Measurements from ENCODE around the gene ATP2B3. TPM values are rescaled to one million over a fixed set of nuclear protein-coding genes. Genes with fewer than 3 reads are reported as not detected.

ATP2B3 gene
- total and polyA plus RNA-seq, 10 of the 15 experiments (the other 5 are each of a cell fraction or from before 2014, with no cell fraction given) = 0.01 TPM; not detected in 9

DNA sequence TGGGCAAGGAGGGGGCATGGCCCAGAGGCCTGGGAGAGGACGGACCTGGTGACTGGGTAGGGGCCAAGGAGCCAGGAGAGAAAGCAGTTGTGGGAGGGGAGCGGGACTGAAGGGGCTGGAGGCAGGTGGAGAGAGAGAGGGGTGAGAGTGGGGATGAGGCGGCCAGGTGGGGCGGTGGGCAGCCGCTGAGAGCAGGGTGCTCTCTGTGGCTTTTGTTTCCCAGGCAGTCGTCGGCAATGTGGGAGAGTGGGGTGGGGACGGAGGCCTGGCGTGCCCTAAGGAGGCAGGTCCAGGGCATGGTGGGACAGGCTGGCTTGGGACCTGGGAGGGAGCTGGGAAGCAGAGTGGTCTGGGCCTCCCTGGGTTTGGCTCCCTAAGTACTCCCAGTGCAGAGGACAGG, 3.2 kb upstream of the ATP2B3 start (continued):
- no peak for TF ChIP-seq SREBF1 (IDR thresholded peaks at IDR 0.05; ENCODE audit: low read length)
- TF ChIP-seq CHD4 (IDR thresholded peaks at IDR 0.05) = no peak

DNA sequence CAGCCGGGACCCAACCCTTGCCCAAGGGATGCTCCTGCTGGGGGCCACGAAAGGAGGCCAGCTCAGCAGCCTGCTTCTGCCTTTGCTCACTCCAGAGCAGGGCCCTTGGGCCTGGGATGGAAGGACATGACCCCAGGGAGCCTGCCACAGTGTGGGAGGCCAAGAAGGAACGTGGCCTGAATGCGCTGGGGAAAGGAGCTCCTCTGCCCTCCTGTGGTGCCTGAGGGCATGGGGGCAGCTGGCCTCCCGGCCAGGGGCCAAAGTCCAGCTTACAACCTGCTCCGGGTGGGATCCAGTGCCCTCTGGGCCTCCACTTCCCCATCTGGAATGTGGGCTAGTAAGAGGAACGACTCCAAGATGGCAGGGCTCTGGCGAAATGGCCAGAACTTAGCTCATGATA, 2.0 kb upstream of the ATP2B3 start:
- Histone ChIP-seq H3K79me2 (ENCODE audit: control insufficient read depth, insufficient read depth, low read length) (no peaks in the 10 kb centered on the region), H3K4me3 (no peak overlapping the region), H3K27me3 (replicated peaks in 1 of 2; ENCODE audit: control insufficient read depth in 2 of 2, insufficient read depth in 2 of 2, low read length in 1 of 2) (no peaks in the 10 kb centered on the region), H4K20me1 (ENCODE audit: control insufficient read depth, insufficient read depth) (no peaks in the 10 kb centered on the region), H3K9me3 (replicated peaks; ENCODE audit: control insufficient read depth, insufficient read depth, low read length) (no peaks in the 10 kb centered on the region; the same call in 2 of the 3 replicates), H3K4me2 (ENCODE audit: control insufficient read depth, insufficient read depth) (no peak overlapping the region), H3K27ac (ENCODE audit: control insufficient read depth, insufficient read depth) (no peak overlapping the region), H3K36me3 (ENCODE audit: control insufficient read depth in 2 of 2, insufficient read depth in 2 of 2, low read length in 1 of 2) (no peaks in the 10 kb centered on the region), H2AFZ (ENCODE audit: control insufficient read depth, low read depth, low read length) (no peak overlapping the region), H3K9ac (ENCODE audit: control insufficient read depth, insufficient read depth, low read length) (no peak overlapping the region), H3K4me1 (ENCODE audit: control insufficient read depth, insufficient read depth, low read length) (no peaks in the 10 kb centered on the region)
- DNase-seq (ENCODE audit: low read depth, low spot score) = no peak
- intact Hi-C loops (cut with micrococcal nuclease; ENCODE audit: unreplicated experiment) = no loop called here
- ATAC-seq = no peak
- in situ Hi-C loops (cut with MboI) = no loop called here
- no peak for TF ChIP-seq ETV6 (conservative IDR thresholded peaks at IDR 0.05 in 1 of 2, IDR thresholded peaks at IDR 0.05 in 1 of 2; ENCODE audit: borderline replicate concordance in 1 of 2, low read depth in 1 of 2)
- TF ChIP-seq POLR2A (IDR thresholded peaks at IDR 0.05; ENCODE audit: low read depth, low read length) = no peak
- TF ChIP-seq NR2F1 (conservative IDR thresholded peaks at IDR 0.05) = no peak
- no peak for TF ChIP-seq TARDBP (IDR thresholded peaks at IDR 0.05; ENCODE audit: borderline replicate concordance)
- TF ChIP-seq, protein P1, sequence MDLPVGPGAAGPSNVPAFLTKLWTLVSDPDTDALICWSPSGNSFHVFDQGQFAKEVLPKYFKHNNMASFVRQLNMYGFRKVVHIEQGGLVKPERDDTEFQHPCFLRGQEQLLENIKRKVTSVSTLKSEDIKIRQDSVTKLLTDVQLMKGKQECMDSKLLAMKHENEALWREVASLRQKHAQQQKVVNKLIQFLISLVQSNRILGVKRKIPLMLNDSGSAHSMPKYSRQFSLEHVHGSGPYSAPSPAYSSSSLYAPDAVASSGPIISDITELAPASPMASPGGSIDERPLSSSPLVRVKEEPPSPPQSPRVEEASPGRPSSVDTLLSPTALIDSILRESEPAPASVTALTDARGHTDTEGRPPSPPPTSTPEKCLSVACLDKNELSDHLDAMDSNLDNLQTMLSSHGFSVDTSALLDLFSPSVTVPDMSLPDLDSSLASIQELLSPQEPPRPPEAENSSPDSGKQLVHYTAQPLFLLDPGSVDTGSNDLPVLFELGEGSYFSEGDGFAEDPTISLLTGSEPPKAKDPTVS (IDR thresholded peaks at IDR 0.05; ENCODE audit: low read depth, low read length) = no peak
- POLR2A ChIA-PET = no interaction called here
- SMC1A ChIA-PET (ENCODE audit: uncharacterized antibody, unreplicated experiment) = no interaction called here
- FAIRE-seq = no peak
- 4% methylated on average over 8 of the region's 8 CpGs for WGBS (ENCODE audit: insufficient coverage, insufficient replicate concordance, low lambda C conversion rate, missing lambda C conversion rate)
- BruUV-seq (replicated peaks) = no TSS peak
- CTCF ChIA-PET = interaction anchor here (1.1 kb wide), 1 partner anchor 8 kb away, joined by 3 read pairs; no protein-coding TSS in a partner anchor
- RAD21 ChIA-PET (ENCODE audit: unreplicated experiment) = no interaction called here

All from GM12878 (cell line).